ENCODE data around the gene DNAJB9. TPM values are rescaled to one million over a fixed set of nuclear protein-coding genes. Genes with fewer than 3 reads are reported as not detected.

Gene DNAJB9
- 52.5 and 58.2 TPM in 2 replicates for total RNA-seq

DNA sequence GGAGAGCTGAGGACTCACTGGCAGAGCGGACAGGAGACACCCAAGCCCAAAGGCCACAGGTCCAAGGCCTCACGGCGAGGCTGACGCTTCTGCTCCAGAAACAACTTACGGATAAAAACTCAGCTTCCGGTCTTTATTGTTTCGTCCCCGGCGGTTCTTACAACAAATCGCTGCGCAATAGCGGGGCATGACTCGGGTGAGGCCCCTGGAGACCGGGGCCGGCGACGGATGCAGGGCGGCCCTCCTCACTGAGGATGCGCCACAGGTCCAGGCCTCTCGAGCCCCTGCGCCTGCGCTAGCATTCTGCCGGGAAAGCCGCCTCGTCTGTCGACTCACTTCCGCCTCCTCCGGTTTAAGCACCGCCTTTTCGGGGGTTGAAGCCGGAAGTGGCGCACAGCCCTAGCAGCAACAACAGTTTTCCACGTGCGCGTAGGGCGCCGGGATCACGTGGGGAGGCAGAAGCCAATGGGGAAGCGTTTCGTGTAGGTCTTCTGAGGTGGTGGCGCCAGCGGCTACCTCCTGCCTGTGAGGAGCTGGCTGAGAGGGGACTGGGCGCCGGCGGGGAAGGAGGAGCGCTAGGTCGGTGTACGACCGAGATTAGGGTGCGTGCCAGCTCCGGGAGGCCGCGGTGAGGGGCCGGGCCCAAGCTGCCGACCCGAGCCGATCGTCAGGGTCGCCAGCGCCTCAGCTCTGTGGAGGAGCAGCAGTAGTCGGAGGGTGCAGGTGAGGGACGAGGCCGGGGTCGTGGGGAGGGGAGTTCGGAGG, at the start of gene DNAJB9, which contains the start of gene THAP5:
Gene DNAJB9 (plus strand): TSS at position 494 of the 765 bp plus-strand sequence. CDS start 1,853 bp downstream, outside the sequence.
Gene THAP5 (minus strand): TSS at position 326 of the 765 bp plus-strand sequence. CDS start 137 bp downstream, at position 189.

DNA sequence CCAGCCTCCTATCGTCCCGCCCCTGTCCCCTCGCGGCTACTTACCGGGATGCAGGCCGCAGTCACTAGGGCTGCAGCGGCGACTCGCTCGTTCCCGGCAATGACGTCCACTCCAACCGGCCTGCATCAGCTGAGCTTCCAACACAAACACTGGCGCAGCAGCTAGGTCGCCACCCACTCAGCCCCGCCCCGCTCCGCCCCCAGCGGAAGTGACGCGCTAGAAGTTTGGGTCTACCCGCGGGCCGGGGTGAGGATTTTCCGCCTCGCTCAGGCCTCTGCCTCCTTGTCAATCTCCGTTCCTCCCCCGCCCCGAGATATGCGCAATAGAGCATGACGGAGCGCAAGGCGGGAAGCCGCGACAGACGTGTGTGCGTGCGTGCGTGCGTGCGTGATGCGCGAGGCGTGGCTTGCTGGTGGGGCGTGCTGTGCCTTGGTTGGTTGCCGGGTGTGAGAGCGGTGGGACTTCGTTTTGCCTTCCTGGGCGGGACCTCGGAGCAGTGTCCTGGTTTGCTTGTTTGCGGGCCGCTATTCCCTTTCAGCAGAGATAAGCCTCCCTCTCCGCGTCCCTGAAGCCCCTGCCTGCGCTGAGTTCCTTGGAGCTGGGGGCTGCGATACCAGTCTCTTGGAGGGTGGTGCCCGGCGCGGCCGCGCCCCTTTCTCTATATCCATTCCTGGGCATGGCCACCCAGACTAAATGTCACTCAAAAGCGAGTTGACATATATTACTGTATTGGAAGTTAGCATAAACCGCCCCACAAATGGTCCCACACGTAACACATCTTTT, 43.5 kb upstream of the DNAJB9 start, which contains the start of gene PNPLA8:
Gene PNPLA8 (minus strand): TSS at position 151 of the 783 bp plus-strand sequence. CDS start 10,644 bp downstream, outside the sequence.

Other genes starting within 250 kb of the DNAJB9 start
- 0.60 and 1.2 TPM in 2 replicates for gene NRCAM, start 113.4 kb upstream of the DNAJB9 start, total RNA-seq
- 31.2 and 35.7 TPM in 2 replicates for gene PNPLA8, start 43.7 kb upstream of the DNAJB9 start, total RNA-seq
- 13.7 and 16.8 TPM in 2 replicates for gene THAP5, start 168 bp upstream of the DNAJB9 start, total RNA-seq

Data from dermis lymphatic vessel endothelial cell (primary cell).